Colonic mucosa (tissue), 4 donors: ENCODE data around the gene PRMT7. TPM values are rescaled to one million over a fixed set of nuclear protein-coding genes. Genes with fewer than 3 reads are reported as not detected.

Source experiments
- DNase-seq: peaks from one replicate; pipeline ENCODE4 v3.0.0-alpha.2; 2020
- H3K27ac ChIP-seq: fragments of 200-600 bp; one replicate; pipeline ENCODE4 v1.8.0; 2021
- H3K27me3 ChIP-seq: fragments of 200-600 bp; one replicate; pipeline ENCODE4 v1.8.0; 2021
- H3K36me3 ChIP-seq: fragments of 200-600 bp; one replicate; pipeline ENCODE4 v1.8.0; 2021
- H3K4me1 ChIP-seq: fragments of 200-600 bp; one replicate; pipeline ENCODE4 v1.8.0; 2021; ENCODE audit warnings: mild to moderate bottlenecking
- H3K4me3 ChIP-seq: fragments of 200-600 bp; one replicate; pipeline ENCODE4 v1.8.0; 2021
- H3K9ac ChIP-seq, 2 donors: one replicate each; pipeline ENCODE4 v1.7.0; 2013; ENCODE audit warnings: control low read depth in 2 of 2, low read depth in 2 of 2, low read length in 2 of 2
- H3K9me3 ChIP-seq: fragments of 200-600 bp; one replicate; pipeline ENCODE4 v1.8.0; 2021
- CTCF ChIP-seq: fragments of 200-600 bp; IDR thresholded peaks from one replicate; pipeline ENCODE4 v1.8.0; 2022; ENCODE audit warnings: antibody characterized with exemption, mild to moderate bottlenecking
- intact Hi-C: fragments of 100-400 bp; cut with DNase I; formaldehyde crosslinking; loops from one replicate; pipeline ENCODE4 v1.14.1; 2022
- total RNA-seq, 2 donors: library from RNA; stranded (reverse); fragmentation: NEBNext Ultra II Directional in 1 of 2; extraction: Animal tissue kit (Norgen Biotek cat#: 25700) in 1 of 2; gene quantifications; one replicate each; pipeline ENCODE4 v1.2.1, GENCODE V29; 2021
- donor health status: healthy.
- donor health status: DM: no; HTN: no; CAD: no.
- donor health status: DM: no; HTN: no; CAD: no.

PRMT7 gene
- total RNA-seq, 2 donors from 2014 or later: 18.0 to 45.4 TPM

GRCh38 chr16:68289202-68289601 lies 21.6 kb upstream of the PRMT7 start:
- Histone ChIP-seq H3K9ac (no peak overlapping the region), H3K4me3 (no peak overlapping the region), H3K9me3 (no peaks in the 10 kb centered on the region), H3K36me3 (peaks cover 5% of the 10 kb centered on the region), H3K27me3 (no peaks in the 10 kb centered on the region), H3K4me1 (peaks cover 11% of the 10 kb centered on the region), H3K27ac (peak overlapping the region; percentile 0)
- intact Hi-C loops: no loop called here
- TF ChIP-seq CTCF: no peak
- DNase-seq: no peak

DNA sequence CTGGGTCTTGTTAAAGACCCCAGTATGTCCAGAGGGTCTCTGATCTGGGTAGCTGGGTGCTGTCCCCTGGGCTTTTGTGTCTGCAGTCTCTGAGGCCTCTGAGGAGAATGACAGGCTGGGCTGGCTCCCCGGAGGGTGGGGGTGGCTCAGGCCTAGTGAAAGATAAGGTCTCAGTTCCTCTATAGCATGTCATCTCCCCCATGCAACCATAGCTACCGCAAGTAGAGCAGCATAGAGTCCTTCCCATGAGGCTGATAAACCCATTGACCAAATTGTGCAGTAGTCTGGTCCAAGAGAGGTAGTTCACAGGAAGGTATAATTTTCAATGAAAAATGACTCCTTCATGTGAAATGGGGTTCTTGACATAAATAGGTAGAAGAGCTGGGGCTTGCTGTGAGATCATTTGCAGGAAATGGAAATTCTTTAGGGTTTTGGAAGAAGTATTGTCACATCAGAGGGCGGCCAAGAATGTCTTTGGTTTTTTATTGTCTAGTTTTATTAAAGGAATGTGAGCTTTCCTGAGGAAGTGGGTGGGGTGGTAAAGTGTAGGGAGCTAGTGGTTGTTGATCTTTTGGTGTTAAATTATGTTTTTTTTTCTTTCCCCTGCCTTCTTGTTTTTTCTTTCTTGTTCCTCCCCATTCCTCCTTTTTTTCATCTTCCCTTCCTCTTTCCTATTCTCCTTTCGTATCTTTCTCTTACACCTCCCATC lies 21.0 kb upstream of the PRMT7 start:
- no peak for TF ChIP-seq CTCF
- no peaks in the 10 kb centered on the region for H3K9me3 ChIP-seq
- no peak for DNase-seq
- intact Hi-C loops: no loop called here
- no peak overlapping the region for H3K9ac ChIP-seq
- H3K36me3 ChIP-seq: peaks cover 5% of the 10 kb centered on the region
- no peak overlapping the region for H3K4me3 ChIP-seq
- H3K27ac ChIP-seq: peak overlapping the region; percentile 0
- no peaks in the 10 kb centered on the region for H3K27me3 ChIP-seq
- peaks cover 11% of the 10 kb centered on the region for H3K4me1 ChIP-seq

DNA sequence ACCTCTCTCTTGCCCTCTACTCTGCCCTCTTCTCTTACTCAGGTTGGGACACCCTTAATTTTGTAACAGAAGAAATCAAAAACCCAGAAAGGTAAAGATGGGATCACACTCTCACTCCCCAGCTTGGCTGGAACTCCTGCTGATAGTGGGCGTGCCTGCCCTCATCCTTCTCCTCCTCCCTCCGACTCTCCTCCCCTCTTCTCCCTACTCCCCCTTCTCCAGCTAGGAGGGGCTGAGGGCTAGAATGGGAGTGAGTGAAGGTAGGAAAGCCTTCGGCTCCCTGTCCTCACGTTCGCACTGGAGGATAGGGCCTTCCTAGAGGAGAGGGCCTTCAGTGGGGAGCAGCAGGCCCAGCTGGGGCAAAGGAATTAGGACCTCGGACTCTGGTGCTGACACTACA lies 20.4 kb upstream of the PRMT7 start:
- Histone ChIP-seq H3K27me3 (no peaks in the 10 kb centered on the region), H3K9ac (no peak overlapping the region), H3K27ac (peak overlapping the region; percentile 0), H3K4me3 (no peak overlapping the region), H3K4me1 (peaks cover 11% of the 10 kb centered on the region), H3K9me3 (no peaks in the 10 kb centered on the region), H3K36me3 (peaks cover 5% of the 10 kb centered on the region)
- intact Hi-C loops: no loop called here
- no peak for DNase-seq
- no peak for TF ChIP-seq CTCF

DNA sequence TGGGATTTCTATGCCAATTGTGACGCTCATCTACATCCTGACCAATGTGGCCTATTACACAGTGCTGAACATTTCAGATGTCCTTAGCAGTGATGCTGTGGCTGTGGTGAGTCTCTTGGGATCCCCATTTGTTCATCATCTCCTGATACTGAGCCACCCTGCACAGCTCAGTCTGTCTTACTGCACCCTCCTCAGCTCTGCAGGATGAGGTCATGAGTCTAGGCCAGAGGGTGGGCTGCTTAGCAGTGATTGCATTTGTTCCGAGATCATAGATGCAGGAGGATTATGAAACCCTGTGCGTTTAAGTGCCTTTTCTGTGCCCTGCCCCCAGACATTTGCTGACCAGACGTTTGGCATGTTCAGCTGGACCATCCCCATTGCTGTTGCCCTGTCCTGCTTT lies 19.6 kb upstream of the PRMT7 start:
- Histone ChIP-seq H3K4me3 (no peak overlapping the region), H3K9me3 (no peaks in the 10 kb centered on the region), H3K27me3 (no peaks in the 10 kb centered on the region), H3K4me1 (peaks cover 11% of the 10 kb centered on the region), H3K27ac (no peak overlapping the region), H3K36me3 (peaks cover 5% of the 10 kb centered on the region), H3K9ac (no peak overlapping the region)
- intact Hi-C loops: no loop called here
- no peak for TF ChIP-seq CTCF
- DNase-seq: no peak

DNA sequence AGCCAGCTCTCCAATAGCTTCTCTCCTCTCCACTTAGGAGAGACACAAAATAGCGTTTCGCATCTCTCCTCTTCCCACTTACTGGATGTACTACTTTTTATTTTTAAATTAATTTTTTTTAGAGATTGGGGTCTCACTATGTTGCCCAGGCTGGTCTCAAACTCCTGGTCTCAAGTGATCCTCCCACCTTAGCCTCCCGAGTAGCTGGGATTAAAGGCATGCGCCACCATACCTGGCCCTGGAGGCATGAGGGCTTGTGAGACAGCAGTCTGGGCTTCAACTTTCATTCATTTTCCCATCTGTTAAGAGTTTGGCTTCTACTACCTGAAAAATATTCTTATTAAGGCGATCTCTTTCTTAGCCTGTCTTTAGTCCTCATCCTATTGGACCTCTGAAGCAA lies 18.4 kb upstream of the PRMT7 start:
- intact Hi-C loops: no loop called here
- TF ChIP-seq CTCF: no peak
- H3K27me3 ChIP-seq: no peaks in the 10 kb centered on the region
- H3K36me3 ChIP-seq: peaks cover 5% of the 10 kb centered on the region
- peaks cover 6% of the 10 kb centered on the region for H3K4me1 ChIP-seq
- no peaks in the 10 kb centered on the region for H3K9me3 ChIP-seq
- no peak overlapping the region for H3K9ac ChIP-seq
- DNase-seq: no peak
- H3K4me3 ChIP-seq: no peak overlapping the region
- no peak overlapping the region for H3K27ac ChIP-seq
